VCaP (cell line): ENCODE measurements around the gene CD93.

ENCODE experiments used
- H3K27ac ChIP-seq: fragments of 450-650 bp; 2 replicates; pipeline ENCODE4 v1.5.1; 2017
- CTCF ChIP-seq: fragments of 450-650 bp; conservative IDR thresholded peaks from 2 replicates; pipeline ENCODE4 v1.5.1; 2017; ENCODE audit warnings: mild to moderate bottlenecking, moderate library complexity

Gene CD93

GRCh38 chr20:23103284-23104018, 17.3 kb upstream of the CD93 start:
- TF ChIP-seq CTCF = no peak
- H3K27ac ChIP-seq = no peak overlapping the region

GRCh38 chr20:23101696-23102406, 15.7 kb upstream of the CD93 start:
- H3K27ac ChIP-seq = no peak overlapping the region

GRCh38 chr20:23100720-23101107, 14.6 kb upstream of the CD93 start:
- TF ChIP-seq CTCF = no peak
- peak overlapping the region; percentile 63 for H3K27ac ChIP-seq

More at GRCh38 chr20:23101696-23102406, 15.7 kb upstream of the CD93 start:
- TF ChIP-seq CTCF = no peak

- H3K27ac ChIP-seq = peak overlapping the region; percentile 63
- no peak for TF ChIP-seq CTCF
Measured at GRCh38 chr20:23099791-23100719, 13.9 kb upstream of the CD93 start.

GRCh38 chr20:23097636-23098580, 11.8 kb upstream of the CD93 start:
- no peak for TF ChIP-seq CTCF
- H3K27ac ChIP-seq = no peak overlapping the region

GRCh38 chr20:23096986-23097520, 10.9 kb upstream of the CD93 start:
- no peak overlapping the region for H3K27ac ChIP-seq
- TF ChIP-seq CTCF = no peak
